GM10266 (cell line): ENCODE results near the gene USH2A.

Source experiments
- DNase-seq: peaks from one replicate; pipeline ENCODE4 v3.0.0; 2012; ENCODE audit errors: extremely low spot score
- CTCF ChIP-seq: IDR thresholded peaks from 2 replicates; pipeline ENCODE4 v1.5.1; 2012; ENCODE audit warnings: mild to moderate bottlenecking, low read depth; ENCODE audit not compliant: control insufficient read depth, insufficient read depth; ENCODE audit errors: missing control alignments

USH2A gene

DNA sequence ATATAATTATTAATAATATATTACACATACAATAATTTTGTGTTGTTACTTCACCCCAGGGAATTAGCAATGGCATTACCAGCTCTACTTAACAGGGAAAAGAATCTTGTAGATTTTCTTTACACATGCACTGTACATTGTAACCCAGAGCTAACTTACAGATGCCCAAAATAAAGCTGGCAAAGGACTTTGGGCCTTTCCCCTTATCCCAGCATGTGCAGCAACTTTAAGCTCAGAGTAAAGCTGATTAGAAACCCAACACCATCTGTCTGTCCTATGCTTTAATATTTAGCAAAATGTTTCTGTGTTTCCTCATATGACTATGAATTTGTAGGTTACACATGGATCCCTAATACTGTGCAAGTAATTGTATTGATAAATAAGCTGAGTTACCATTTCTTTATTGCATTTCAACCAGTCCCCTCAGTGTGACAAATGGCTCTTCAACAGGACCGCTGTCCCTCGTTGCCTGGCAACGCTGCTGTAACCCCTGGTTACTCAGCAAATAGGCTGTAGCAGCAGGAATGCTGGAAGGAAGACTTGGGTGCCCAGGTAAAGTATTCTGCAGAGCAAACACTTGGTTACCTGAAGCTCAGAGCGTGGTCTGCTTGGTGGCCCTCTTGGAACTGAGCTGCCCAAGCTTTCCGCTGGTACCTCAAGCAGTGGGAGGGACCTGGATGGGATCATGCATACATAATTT, at the start of gene USH2A:
Gene USH2A (minus strand): TSS at position 628 of the 700 bp plus-strand sequence. CDS start 1,112 bp downstream, outside the sequence.
- DNase-seq, result no peak
- no peak for TF ChIP-seq CTCF

- DNase-seq, result no peak
- TF ChIP-seq CTCF, result no peak
Measured at GRCh38 chr1:216466162-216466801, 43.0 kb upstream of the USH2A start.

GRCh38 chr1:216464489-216464888, 41.2 kb upstream of the USH2A start:
- DNase-seq, result no peak
- TF ChIP-seq CTCF, result no peak

DNA sequence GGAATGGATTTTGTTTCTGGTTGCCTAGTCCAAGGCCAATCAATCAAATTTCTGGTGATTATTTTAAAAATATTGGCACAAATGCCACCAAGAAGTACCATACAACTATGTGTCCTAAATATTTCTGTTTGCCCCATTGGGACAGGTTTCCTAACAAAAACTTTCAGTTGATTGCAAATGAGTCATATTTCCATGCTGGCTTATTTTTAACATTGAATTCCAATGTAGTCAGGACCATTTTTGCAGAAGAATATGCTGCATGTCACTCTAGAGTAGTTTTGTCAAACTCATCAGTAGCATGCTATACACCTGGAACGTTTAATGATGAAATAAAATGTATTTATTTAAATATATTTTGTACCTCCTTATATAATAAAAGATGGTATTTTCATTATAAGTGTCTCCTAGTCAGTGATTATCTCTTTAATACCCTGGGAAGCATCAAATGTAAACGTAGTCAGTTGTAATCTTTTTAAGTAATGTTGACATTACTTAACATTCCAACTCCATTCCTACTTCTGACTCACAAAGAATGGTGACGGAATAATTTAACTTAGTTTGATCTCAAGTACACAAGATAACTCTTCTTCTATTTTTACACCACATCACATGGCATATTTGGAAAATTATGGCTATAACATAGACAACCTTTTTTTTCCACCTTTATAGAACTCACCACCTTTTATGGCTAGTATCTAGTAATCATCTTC, 39.0 kb upstream of the USH2A start:
- no peak for TF ChIP-seq CTCF
- no peak for DNase-seq

GRCh38 chr1:216461466-216461865, 38.2 kb upstream of the USH2A start:
- no peak for DNase-seq
- no peak for TF ChIP-seq CTCF

DNA sequence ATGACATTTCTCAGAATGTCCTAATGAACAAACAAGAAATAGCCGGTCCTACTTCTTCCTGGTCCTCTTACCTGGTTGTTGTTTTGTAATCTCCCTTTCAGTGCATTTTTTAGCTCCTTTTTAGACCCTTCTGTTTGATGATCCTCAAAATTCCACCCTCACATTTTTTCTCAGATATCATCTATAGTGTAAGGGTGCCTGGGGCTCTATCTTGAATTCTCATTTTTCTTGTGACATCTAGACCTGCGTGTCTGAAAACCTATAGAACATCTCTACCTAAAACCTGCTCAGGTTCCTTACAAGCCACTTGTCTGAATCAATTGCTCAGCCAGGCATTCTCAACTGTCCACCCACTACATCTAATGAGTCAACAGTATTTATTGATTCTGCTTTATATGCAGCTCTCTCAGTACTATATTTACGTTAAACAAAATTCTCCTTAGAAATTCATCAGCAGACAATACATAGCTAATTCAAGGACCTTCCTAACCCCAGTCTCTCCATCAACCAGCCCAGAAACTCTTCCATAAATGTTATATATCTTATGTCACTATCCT, 36.5 kb upstream of the USH2A start:
- no peak for DNase-seq
- no peak for TF ChIP-seq CTCF
